Activated effector memory CD4-positive, alpha-beta T cell treated with Interleukin-2 at 50 U/mL for 16 hours (primary cell): ENCODE data around the gene GASK1A.

Source experiments
- DNase-seq: peaks from one replicate; pipeline ENCODE4 v3.0.0-alpha.2; 2020

The GASK1A gene

GRCh38 chr3:43071313-43071893, 92.3 kb downstream of the GASK1A start:
- DNase-seq: no peak

GRCh38 chr3:43072361-43072760, 93.2 kb downstream of the GASK1A start:
- DNase-seq: no peak

- no peak for DNase-seq
Measured at GRCh38 chr3:43073116-43073835, 94.2 kb downstream of the GASK1A start.

GRCh38 chr3:43073836-43074220, 94.7 kb downstream of the GASK1A start:
- no peak for DNase-seq

GRCh38 chr3:43074482-43074881, 95.4 kb downstream of the GASK1A start:
- DNase-seq: no peak

GRCh38 chr3:43074901-43075689, 96.0 kb downstream of the GASK1A start:
- no peak for DNase-seq

- no peak for DNase-seq
Measured at GRCh38 chr3:43075904-43076661, 97.0 kb downstream of the GASK1A start.

GRCh38 chr3:43076857-43077256, 97.7 kb downstream of the GASK1A start:
- DNase-seq: no peak

GRCh38 chr3:43077261-43077660, 98.2 kb downstream of the GASK1A start:
- DNase-seq: no peak

- no peak for DNase-seq
Measured at GRCh38 chr3:43077707-43078106, 98.6 kb downstream of the GASK1A start.

- no peak for DNase-seq
Measured at GRCh38 chr3:43079536-43080332, 100.6 kb downstream of the GASK1A start.

GRCh38 chr3:43080726-43081568, 101.8 kb downstream of the GASK1A start:
- DNase-seq: no peak

GRCh38 chr3:43081796-43082195, 102.7 kb downstream of the GASK1A start:
- no peak for DNase-seq

- no peak for DNase-seq
Measured at GRCh38 chr3:43082457-43082856, 103.3 kb downstream of the GASK1A start.

GRCh38 chr3:43086460-43087165, 107.5 kb downstream of the GASK1A start:
- DNase-seq: no peak

GRCh38 chr3:43087249-43087776, 108.2 kb downstream of the GASK1A start:
- no peak for DNase-seq

GRCh38 chr3:43089081-43089480, 110.0 kb downstream of the GASK1A start:
- DNase-seq: no peak

- no peak for DNase-seq
Measured at GRCh38 chr3:43090238-43090637, 111.1 kb downstream of the GASK1A start.

GRCh38 chr3:43091481-43091880, 112.4 kb downstream of the GASK1A start:
- DNase-seq: no peak

GRCh38 chr3:43093006-43093405, 113.9 kb downstream of the GASK1A start:
- no peak for DNase-seq

GRCh38 chr3:43093974-43094373, 114.9 kb downstream of the GASK1A start:
- DNase-seq: no peak
